Natural killer cell (primary cell): ENCODE measurements around the gene PATJ. TPM values are rescaled to one million over a fixed set of nuclear protein-coding genes. Genes with fewer than 3 reads are reported as not detected.

Experiments used
- ATAC-seq, 3 donors: fragments of 150-1000 bp in 2 of 3; fragments of 200-7000 bp in 1 of 3; cut with Tn5 transposase; 1 replicate in 1 of 3; 2 replicates in 2 of 3; pipeline ENCODE4 v1.10.0; 2021; ENCODE audit warnings: mild to moderate bottlenecking in 2 of 3, moderate library complexity in 2 of 3
- DNase-seq, 2 donors: peaks; one replicate each; pipeline versions ENCODE4 v3.0.0 to v3.0.0-alpha.2; 2013 to 2021; ENCODE audit warnings: mixed read lengths in 1 of 2
- H3K27ac ChIP-seq: one replicate; pipeline ENCODE4 v1.5.1; 2013; ENCODE audit warnings: mild to moderate bottlenecking, low read length
- H3K27me3 ChIP-seq: one replicate; pipeline ENCODE4 v1.6.1; 2013; ENCODE audit warnings: low read length; ENCODE audit not compliant: control insufficient read depth, insufficient read depth
- H3K36me3 ChIP-seq: one replicate; pipeline ENCODE4 v1.6.1; 2013; ENCODE audit warnings: low read length; ENCODE audit not compliant: control insufficient read depth, insufficient read depth
- H3K4me1 ChIP-seq: one replicate; pipeline ENCODE4 v1.6.1; 2013; ENCODE audit warnings: low read length; ENCODE audit not compliant: control insufficient read depth, insufficient read depth
- H3K4me3 ChIP-seq: one replicate; pipeline ENCODE4 v1.5.1; 2013; ENCODE audit warnings: low read length
- H3K9me3 ChIP-seq: one replicate; pipeline ENCODE4 v1.6.1; 2013; ENCODE audit warnings: low read length; ENCODE audit not compliant: control insufficient read depth, insufficient read depth
- H3K27ac Mint-ChIP-seq, 2 donors: one replicate each; pipeline ENCODE4 v1.8.0; 2022; ENCODE audit warnings: mild to moderate bottlenecking in 2 of 2, mixed read lengths in 2 of 2, moderate library complexity in 1 of 2
- H3K27me3 Mint-ChIP-seq, 2 donors: one replicate each; pipeline ENCODE4 v1.8.0; 2022; ENCODE audit warnings: low read depth in 2 of 2, mixed read lengths in 2 of 2
- H3K36me3 Mint-ChIP-seq: one replicate; pipeline ENCODE4 v1.8.0; 2022; ENCODE audit warnings: mixed read lengths
- H3K4me1 Mint-ChIP-seq, 2 donors: one replicate each; pipeline ENCODE4 v1.8.0; 2022; ENCODE audit warnings: mixed read lengths in 2 of 2
- H3K4me3 Mint-ChIP-seq: one replicate; pipeline ENCODE4 v1.8.0; 2022; ENCODE audit warnings: mild to moderate bottlenecking, moderate library complexity, mixed read lengths
- H3K9me3 Mint-ChIP-seq, 2 donors: one replicate each; pipeline ENCODE4 v1.8.0; 2022; ENCODE audit warnings: mixed read lengths in 2 of 2
- WGBS: methylation state at CpG from one replicate; pipeline ENCODE4 v1.1.7; 2013; ENCODE audit warnings: missing lambda C conversion rate; ENCODE audit not compliant: insufficient coverage; 5-methylcytosine and 5-hydroxymethylcytosine counted together
- intact Hi-C: fragments of 100-400 bp; cut with micrococcal nuclease; formaldehyde crosslinking; loops from one replicate; pipeline ENCODE4 v1.14.2; 2022
- total RNA-seq, 4 donors: library from RNA; stranded (reverse); fragments of 120-200 nt in 1 of 4; gene quantifications; one replicate each; pipeline versions ENCODE4 v1.2.3 to v1.2.4, GENCODE V29; 2013 to 2022
- TF ChIP-seq, protein P1 (sequence below): fragments of 200-600 bp; IDR thresholded peaks from one replicate; pipeline ENCODE4 v1.8.0; 2022; ENCODE audit warnings: antibody characterized with exemption

The PATJ gene
- total RNA-seq, 3 donors from 2014 or later (not counting 1 experiment from before 2014, with no cell fraction given): 15.0 to 18.5 (median 16.7) TPM

GRCh38 chr1:62138029-62138428, 395.7 kb downstream of the PATJ start:
- no peaks in the 10 kb centered on the region for H3K4me1 Mint-ChIP-seq
- no peaks in the 10 kb centered on the region for H3K9me3 ChIP-seq
- no peaks in the 10 kb centered on the region for H3K9me3 Mint-ChIP-seq
- intact Hi-C loops: no loop called here
- no peaks in the 10 kb centered on the region for H3K36me3 ChIP-seq
- H3K4me3 Mint-ChIP-seq: no peak overlapping the region
- ATAC-seq: no peak
- DNase-seq: no peak
- no peaks in the 10 kb centered on the region for H3K27me3 ChIP-seq
- H3K4me1 ChIP-seq: no peaks in the 10 kb centered on the region
- no peaks in the 10 kb centered on the region for H3K27me3 Mint-ChIP-seq
- no peak overlapping the region for H3K27ac Mint-ChIP-seq
- H3K36me3 Mint-ChIP-seq: no peaks in the 10 kb centered on the region
- WGBS: 94% methylated on average over 2 of the region's 3 CpGs
- H3K27ac ChIP-seq: no peak overlapping the region
- TF ChIP-seq, protein P1, sequence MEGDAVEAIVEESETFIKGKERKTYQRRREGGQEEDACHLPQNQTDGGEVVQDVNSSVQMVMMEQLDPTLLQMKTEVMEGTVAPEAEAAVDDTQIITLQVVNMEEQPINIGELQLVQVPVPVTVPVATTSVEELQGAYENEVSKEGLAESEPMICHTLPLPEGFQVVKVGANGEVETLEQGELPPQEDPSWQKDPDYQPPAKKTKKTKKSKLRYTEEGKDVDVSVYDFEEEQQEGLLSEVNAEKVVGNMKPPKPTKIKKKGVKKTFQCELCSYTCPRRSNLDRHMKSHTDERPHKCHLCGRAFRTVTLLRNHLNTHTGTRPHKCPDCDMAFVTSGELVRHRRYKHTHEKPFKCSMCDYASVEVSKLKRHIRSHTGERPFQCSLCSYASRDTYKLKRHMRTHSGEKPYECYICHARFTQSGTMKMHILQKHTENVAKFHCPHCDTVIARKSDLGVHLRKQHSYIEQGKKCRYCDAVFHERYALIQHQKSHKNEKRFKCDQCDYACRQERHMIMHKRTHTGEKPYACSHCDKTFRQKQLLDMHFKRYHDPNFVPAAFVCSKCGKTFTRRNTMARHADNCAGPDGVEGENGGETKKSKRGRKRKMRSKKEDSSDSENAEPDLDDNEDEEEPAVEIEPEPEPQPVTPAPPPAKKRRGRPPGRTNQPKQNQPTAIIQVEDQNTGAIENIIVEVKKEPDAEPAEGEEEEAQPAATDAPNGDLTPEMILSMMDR: no peak
- no peak overlapping the region for H3K4me3 ChIP-seq

GRCh38 chr1:62139410-62139809, 397.1 kb downstream of the PATJ start:
- ATAC-seq: no peak
- Mint-ChIP-seq H3K27ac (no peak overlapping the region), H3K9me3 (no peaks in the 10 kb centered on the region), H3K27me3 (no peaks in the 10 kb centered on the region), H3K4me3 (no peak overlapping the region), H3K4me1 (no peaks in the 10 kb centered on the region), H3K36me3 (no peaks in the 10 kb centered on the region)
- intact Hi-C loops: no loop called here
- H3K9me3 ChIP-seq: no peaks in the 10 kb centered on the region
- H3K27me3 ChIP-seq: no peaks in the 10 kb centered on the region
- H3K4me1 ChIP-seq: no peaks in the 10 kb centered on the region
- TF ChIP-seq, protein P1: no peak
- H3K4me3 ChIP-seq: no peak overlapping the region
- H3K27ac ChIP-seq: no peak overlapping the region
- H3K36me3 ChIP-seq: no peaks in the 10 kb centered on the region
- WGBS: 100% methylated on average over 1 of the region's 1 CpG
- no peak for DNase-seq

DNA sequence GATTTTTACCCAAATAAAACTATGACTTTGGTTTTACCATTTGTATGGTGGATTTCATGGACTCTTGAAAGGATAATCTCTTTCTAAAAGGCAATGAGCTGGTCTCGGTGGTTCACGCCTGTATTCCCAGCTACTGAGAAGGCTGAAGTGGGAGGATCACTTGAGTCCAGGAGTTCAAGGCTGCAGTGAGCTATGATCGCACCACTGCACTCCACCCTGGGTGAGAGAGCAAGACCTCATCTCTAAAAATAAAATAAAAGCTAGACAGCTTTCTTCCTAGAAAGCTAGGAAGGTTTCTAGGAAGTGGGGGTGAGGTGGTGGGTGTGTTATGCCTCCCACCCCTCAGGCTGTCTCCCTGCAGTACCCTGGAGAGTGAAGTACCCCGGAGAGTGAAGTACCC, 398.4 kb downstream of the PATJ start:
- H3K4me1 Mint-ChIP-seq: no peaks in the 10 kb centered on the region
- H3K4me3 Mint-ChIP-seq: no peak overlapping the region
- Histone ChIP-seq H3K27ac (no peak overlapping the region), H3K4me1 (no peaks in the 10 kb centered on the region), H3K27me3 (no peaks in the 10 kb centered on the region), H3K4me3 (no peak overlapping the region), H3K9me3 (no peaks in the 10 kb centered on the region), H3K36me3 (no peaks in the 10 kb centered on the region)
- H3K36me3 Mint-ChIP-seq: no peaks in the 10 kb centered on the region
- intact Hi-C loops: no loop called here
- H3K27ac Mint-ChIP-seq: no peak overlapping the region
- TF ChIP-seq, protein P1: no peak
- ATAC-seq: no peak
- 94% methylated on average over 3 of the region's 4 CpGs for WGBS
- H3K9me3 Mint-ChIP-seq: no peaks in the 10 kb centered on the region
- H3K27me3 Mint-ChIP-seq: no peaks in the 10 kb centered on the region
- no peak for DNase-seq

DNA sequence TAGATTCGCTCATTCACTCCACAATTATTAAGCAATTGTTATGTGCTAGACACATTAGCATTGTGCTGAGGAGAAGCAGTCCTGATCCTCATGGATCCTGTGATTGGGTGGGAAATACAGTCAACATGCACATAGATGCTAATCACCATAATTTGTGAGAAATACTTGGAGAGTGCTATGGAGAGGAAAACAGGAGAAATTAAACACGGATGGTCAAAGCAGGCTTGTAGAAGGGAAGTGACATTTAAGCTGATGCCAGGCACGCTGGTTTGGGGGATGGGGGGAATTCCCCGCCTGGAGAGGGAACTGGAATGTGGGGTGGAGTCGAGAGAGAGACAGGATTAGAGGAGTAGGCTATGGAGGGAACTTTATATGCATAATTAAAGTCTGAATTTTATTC, 400.2 kb downstream of the PATJ start:
- Histone ChIP-seq H3K27me3 (no peaks in the 10 kb centered on the region), H3K4me1 (no peaks in the 10 kb centered on the region), H3K9me3 (no peaks in the 10 kb centered on the region), H3K36me3 (no peaks in the 10 kb centered on the region), H3K27ac (no peak overlapping the region), H3K4me3 (no peak overlapping the region)
- Mint-ChIP-seq H3K27me3 (no peaks in the 10 kb centered on the region), H3K9me3 (no peaks in the 10 kb centered on the region), H3K36me3 (no peaks in the 10 kb centered on the region), H3K27ac (no peak overlapping the region), H3K4me3 (no peak overlapping the region), H3K4me1 (no peaks in the 10 kb centered on the region)
- intact Hi-C loops: no loop called here
- TF ChIP-seq, protein P1: no peak
- no peak for ATAC-seq
- WGBS: 62% methylated on average over 4 of the region's 5 CpGs
- DNase-seq: no peak
